Lower lobe of right lung (tissue), 2 donors: Measurements from ENCODE around the gene H2AZ2. TPM values are rescaled to one million over a fixed set of nuclear protein-coding genes. Genes with fewer than 3 reads are reported as not detected.

Experiments
- ATAC-seq, 2 donors: fragments of 200-7000 bp; cut with Tn5 transposase; one replicate each; pipeline ENCODE4 v1.9.1; 2020 to 2022; ENCODE audit warnings: mild to moderate bottlenecking in 2 of 2, moderate library complexity in 2 of 2
- DNase-seq: peaks from one replicate; pipeline ENCODE4 v3.0.0-alpha.2; 2020
- H3K27ac ChIP-seq: fragments of 200-600 bp; one replicate; pipeline ENCODE4 v1.8.0; 2022
- H3K27me3 ChIP-seq: fragments of 200-600 bp; one replicate; pipeline ENCODE4 v1.8.0; 2022; ENCODE audit warnings: low read depth
- H3K36me3 ChIP-seq: fragments of 200-600 bp; one replicate; pipeline ENCODE4 v1.8.0; 2022; ENCODE audit warnings: mild to moderate bottlenecking
- H3K4me1 ChIP-seq: fragments of 200-600 bp; one replicate; pipeline ENCODE4 v1.8.0; 2022
- H3K4me3 ChIP-seq: fragments of 200-600 bp; one replicate; pipeline ENCODE4 v1.8.0; 2022; ENCODE audit warnings: mild to moderate bottlenecking
- H3K9me3 ChIP-seq: fragments of 200-600 bp; one replicate; pipeline ENCODE4 v1.8.0; 2022
- CTCF ChIP-seq: fragments of 200-600 bp; IDR thresholded peaks from one replicate; pipeline ENCODE4 v1.8.0; 2022; ENCODE audit warnings: antibody characterized with exemption, mild to moderate bottlenecking
- intact Hi-C: fragments of 100-400 bp; cut with DNase I; formaldehyde crosslinking; loops from one replicate; pipeline ENCODE4 v1.11.0; 2022
- total RNA-seq: library from RNA; stranded (reverse); fragmentation: NEBNext Ultra II Directional; extraction: Animal tissue kit (Norgen Biotek cat#: 25700); gene quantifications from one replicate; pipeline ENCODE4 v1.2.1, GENCODE V29; 2021
- donor health status: DM: no; HTN: yes; CAD: no; lungs with severe emphysema.

The H2AZ2 gene
- total RNA-seq, 1 donor from 2014 or later: 139 TPM

DNA sequence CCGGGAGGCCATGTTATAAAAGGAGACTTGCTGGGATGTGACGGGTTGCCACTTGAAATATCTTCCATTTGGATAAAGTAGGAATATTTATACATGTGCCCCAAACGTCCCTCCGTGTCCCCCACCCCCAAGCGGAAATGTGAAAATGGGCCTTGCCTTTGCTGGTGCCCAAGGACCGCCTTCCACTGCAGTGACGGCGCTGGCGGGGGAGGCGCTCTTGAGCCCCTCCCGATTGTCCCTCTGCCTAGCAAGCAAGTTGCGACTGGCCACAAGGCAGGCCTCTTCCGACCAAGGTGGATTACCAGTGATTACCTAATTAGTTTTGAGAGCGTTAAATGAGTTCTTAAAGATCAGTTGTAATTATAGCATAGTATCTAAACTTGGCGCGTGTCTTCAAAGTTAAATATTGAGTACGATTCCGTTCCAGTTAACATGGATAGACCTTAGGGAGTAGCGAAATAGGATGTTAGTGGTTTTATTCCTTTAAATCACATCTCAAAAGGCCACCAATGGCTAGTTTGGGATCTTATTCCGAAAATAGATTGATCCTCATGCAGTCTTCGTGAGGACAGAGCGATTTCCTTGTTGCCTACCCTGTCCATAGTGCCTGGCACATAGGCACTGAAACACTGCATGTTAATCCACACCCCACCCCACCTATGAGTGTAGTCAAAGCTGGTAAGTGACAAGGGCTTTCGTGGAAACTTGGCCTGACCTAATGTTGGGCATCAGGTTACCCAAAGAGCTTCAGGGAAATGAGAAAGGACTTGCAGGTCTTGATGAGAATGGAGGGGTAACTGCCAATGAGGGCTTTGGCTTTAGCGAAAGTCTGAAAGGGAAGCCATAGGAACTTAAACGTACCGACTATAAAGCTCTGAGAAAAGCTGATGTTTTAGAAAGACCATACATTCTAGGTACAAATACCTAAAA is 50.3 kb downstream of the H2AZ2 start:
- Histone ChIP-seq H3K4me1 (peaks cover 35% of the 10 kb centered on the region), H3K9me3 (no peaks in the 10 kb centered on the region), H3K36me3 (peaks cover 42% of the 10 kb centered on the region), H3K27me3 (no peaks in the 10 kb centered on the region), H3K27ac (peak overlapping the region; percentile 99), H3K4me3 (peak overlapping the region; percentile 87)
- peak; percentile 86 to 87 for ATAC-seq
- peak; percentile 57 for TF ChIP-seq CTCF
- peak; percentile 92 for DNase-seq
- intact Hi-C loops: no loop called here

- Histone ChIP-seq H3K27ac (peak within 1 kb of the TSS; percentile 99), H3K27me3 (no peaks in the 10 kb centered on the region), H3K4me1 (peaks cover 35% of the 10 kb centered on the region), H3K36me3 (peaks cover 33% of the 10 kb centered on the region), H3K4me3 (peak within 1 kb of the TSS; percentile 87), H3K9me3 (no peaks in the 10 kb centered on the region)
- intact Hi-C loops: no loop called here
- ATAC-seq: peak; percentile 96 to 98
- TF ChIP-seq CTCF: no peak
- peak; percentile 98 for DNase-seq
These were observed 51.2 kb downstream of the H2AZ2 start, which contains the start of gene PPIA for GRCh38 chr7:44796504-44797328. PPIA (plus strand) TSS chr7:44796681; CDS start chr7:44796725, 44 bp downstream.

DNA sequence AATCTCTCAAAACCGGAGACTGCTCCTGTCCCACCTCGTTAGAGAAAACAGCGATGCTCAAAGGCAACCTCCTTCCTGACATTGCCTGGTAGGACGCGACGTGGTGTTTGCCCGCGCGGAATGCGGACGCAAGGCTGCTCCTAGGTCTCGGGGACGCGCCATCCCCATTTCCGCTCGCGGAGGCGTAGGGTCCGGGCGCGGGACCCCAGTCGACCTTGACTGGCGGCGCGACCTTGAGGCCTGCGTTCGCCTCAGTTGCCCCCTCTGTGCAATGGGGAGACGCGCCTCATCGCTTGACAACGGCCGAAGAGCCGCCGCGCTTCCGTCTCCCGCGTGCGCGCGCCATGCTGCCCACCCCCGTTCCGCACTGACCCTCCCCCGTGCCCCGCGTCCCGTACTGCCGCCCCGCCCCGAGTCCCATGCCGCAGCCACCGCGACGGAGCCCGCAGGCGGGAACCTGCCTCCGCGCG is 51.8 kb downstream of the H2AZ2 start:
- DNase-seq (no peak), ATAC-seq (peak; percentile 26 to 33)
- intact Hi-C loops: no loop called here
- peak overlapping the region; percentile 99 for H3K27ac ChIP-seq
- TF ChIP-seq CTCF: no peak
- H3K4me1 ChIP-seq: peaks cover 35% of the 10 kb centered on the region
- peak overlapping the region; percentile 87 for H3K4me3 ChIP-seq
- H3K27me3 ChIP-seq: no peaks in the 10 kb centered on the region
- no peaks in the 10 kb centered on the region for H3K9me3 ChIP-seq
- H3K36me3 ChIP-seq: peaks cover 27% of the 10 kb centered on the region

DNA sequence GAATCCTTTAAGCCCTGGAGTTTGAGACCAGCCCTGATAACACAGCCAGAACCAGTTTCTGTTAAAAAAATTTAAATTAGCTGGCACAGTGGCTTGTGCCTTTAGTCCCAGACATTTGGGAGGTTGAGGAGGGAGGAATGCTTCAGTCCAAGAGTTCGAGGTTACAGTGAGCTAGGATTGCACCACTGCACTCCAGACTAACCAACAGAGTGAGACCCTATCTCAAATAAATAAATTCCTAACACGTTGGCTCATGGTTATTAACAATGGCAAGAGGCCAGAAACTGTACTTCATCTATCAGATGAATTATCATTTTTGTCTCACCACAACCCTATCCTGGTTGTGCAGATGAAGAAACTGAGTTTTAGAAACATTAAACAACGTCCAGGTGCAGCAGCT is 53.6 kb downstream of the H2AZ2 start:
- no peak overlapping the region for H3K27ac ChIP-seq

More for the DNA sequence above, 53.6 kb downstream of the H2AZ2 start:
- H3K4me3 ChIP-seq: no peak overlapping the region
- peaks cover 27% of the 10 kb centered on the region for H3K4me1 ChIP-seq
- H3K9me3 ChIP-seq: no peaks in the 10 kb centered on the region
- intact Hi-C loops: no loop called here
- TF ChIP-seq CTCF: no peak
- peaks cover 9% of the 10 kb centered on the region for H3K36me3 ChIP-seq
- ATAC-seq: no peak
- no peaks in the 10 kb centered on the region for H3K27me3 ChIP-seq
- DNase-seq: no peak
